Gastroesophageal sphincter (tissue), 3 donors: ENCODE results near the gene TNS3.

Experiments used
- POLR2A ChIP-seq, 2 donors: fragments of 450-650 bp; IDR thresholded peaks; one replicate each; pipeline ENCODE4 v1.6.1; 2017; ENCODE audit warnings: antibody characterized with exemption in 2 of 2, mild to moderate bottlenecking in 2 of 2, moderate library complexity in 1 of 2
- TF ChIP-seq, protein P1 (sequence below), 4 experiments: fragments of 200-600 bp in 2 of 4; fragments of 450-650 bp in 2 of 4; sonication (generic) in 1 of 4; IDR thresholded peaks; one replicate each; pipeline ENCODE4 v1.5.1; 2017 to 2019; ENCODE audit warnings: antibody characterized with exemption in 4 of 4, mild to moderate bottlenecking in 2 of 4, moderate library complexity in 2 of 4

DNA sequence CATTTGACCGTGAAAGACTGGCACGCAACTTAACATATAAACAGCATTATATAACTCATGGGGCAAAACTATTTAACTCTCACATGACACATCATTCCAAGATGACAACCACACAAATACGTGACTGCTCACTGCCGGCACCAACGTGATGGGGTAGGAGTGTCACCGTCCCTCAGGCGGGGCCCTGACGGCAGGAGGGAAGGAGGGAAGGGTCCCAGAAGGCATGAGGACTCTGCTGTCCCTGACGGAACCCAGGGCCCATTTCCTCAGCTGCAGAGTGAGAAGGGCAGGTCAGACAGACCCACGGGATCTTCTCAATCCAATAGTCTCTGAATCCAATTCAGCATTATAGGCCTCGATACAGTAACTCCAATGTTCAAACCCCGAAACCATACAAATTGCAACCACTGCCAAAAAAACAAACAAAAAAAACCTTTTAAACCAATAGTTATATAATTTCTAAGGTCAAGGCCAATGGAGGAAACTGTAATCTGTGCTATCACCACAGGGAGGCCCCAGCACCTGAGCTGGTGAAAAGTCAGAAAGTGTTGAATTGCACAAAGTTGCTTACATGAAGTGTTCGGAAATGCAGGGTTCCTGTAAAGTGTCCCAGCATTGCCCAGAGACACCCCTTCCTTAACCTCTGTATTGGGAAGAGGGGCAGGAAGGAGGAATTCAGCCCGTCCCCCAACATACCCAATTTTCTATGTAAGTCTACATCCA, 137.4 kb downstream of the TNS3 start:
- TF ChIP-seq, protein P1, sequence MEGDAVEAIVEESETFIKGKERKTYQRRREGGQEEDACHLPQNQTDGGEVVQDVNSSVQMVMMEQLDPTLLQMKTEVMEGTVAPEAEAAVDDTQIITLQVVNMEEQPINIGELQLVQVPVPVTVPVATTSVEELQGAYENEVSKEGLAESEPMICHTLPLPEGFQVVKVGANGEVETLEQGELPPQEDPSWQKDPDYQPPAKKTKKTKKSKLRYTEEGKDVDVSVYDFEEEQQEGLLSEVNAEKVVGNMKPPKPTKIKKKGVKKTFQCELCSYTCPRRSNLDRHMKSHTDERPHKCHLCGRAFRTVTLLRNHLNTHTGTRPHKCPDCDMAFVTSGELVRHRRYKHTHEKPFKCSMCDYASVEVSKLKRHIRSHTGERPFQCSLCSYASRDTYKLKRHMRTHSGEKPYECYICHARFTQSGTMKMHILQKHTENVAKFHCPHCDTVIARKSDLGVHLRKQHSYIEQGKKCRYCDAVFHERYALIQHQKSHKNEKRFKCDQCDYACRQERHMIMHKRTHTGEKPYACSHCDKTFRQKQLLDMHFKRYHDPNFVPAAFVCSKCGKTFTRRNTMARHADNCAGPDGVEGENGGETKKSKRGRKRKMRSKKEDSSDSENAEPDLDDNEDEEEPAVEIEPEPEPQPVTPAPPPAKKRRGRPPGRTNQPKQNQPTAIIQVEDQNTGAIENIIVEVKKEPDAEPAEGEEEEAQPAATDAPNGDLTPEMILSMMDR (IDR thresholded peaks at IDR 0.05), result peak in 3 of 4 experiments; percentile 51 to 62 (median 56)
- TF ChIP-seq POLR2A (IDR thresholded peaks at IDR 0.05), result no peak
